ENCODE data around the gene P4HA1.

- TF ChIP-seq SUZ12 (IDR thresholded peaks at IDR 0.05; ENCODE audit: extremely low read depth, insufficient read depth, insufficient read length): no peak
- no peak for TF ChIP-seq YY1 (IDR thresholded peaks at IDR 0.05; ENCODE audit: insufficient read depth, insufficient read length)
These were observed 34.9 kb downstream of the P4HA1 start for GRCh38 chr10:73061743-73062142.
